SU-DHL-6 (cell line): Measurements from ENCODE around the gene SDHD.

ENCODE experiments used
- EZH2phosphoT487 ChIP-seq: fragments of 200-600 bp; sonication (generic), shearing (Covaris generic); conservative IDR thresholded peaks from 2 replicates; pipeline ENCODE4 v1.6.1; 2018; ENCODE audit warnings: mild to moderate bottlenecking, antibody characterized with exemption, low read length, moderate library complexity, mixed read lengths
- TF ChIP-seq, protein P1 (sequence below): fragments of 200-600 bp; sonication (generic); IDR thresholded peaks from one replicate; pipeline ENCODE4 v1.5.1; 2017; ENCODE audit warnings: antibody characterized with exemption, mild to moderate bottlenecking, low read length, moderate library complexity; ENCODE audit not compliant: insufficient read depth, poor library complexity, severe bottlenecking

DNA sequence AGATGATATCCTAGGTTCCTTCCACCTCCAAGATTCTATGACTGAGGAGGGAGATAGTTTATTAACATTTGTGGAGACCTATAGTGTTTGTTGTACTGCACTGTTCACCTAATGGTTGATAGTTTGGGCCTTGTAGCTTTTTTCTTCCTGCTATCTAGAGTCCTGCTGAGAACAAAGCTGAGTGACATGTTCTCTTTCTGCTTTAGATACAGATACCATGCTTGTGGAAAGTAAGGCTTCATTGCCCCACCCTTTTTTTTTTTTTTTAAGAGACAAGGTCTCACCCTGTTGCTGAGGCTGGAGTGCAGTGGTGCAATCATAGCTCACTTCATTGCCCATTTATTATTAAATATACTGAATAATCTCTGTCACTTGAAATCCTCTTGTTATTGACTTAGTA is 49.1 kb upstream of the SDHD start:
- TF ChIP-seq, protein P1, sequence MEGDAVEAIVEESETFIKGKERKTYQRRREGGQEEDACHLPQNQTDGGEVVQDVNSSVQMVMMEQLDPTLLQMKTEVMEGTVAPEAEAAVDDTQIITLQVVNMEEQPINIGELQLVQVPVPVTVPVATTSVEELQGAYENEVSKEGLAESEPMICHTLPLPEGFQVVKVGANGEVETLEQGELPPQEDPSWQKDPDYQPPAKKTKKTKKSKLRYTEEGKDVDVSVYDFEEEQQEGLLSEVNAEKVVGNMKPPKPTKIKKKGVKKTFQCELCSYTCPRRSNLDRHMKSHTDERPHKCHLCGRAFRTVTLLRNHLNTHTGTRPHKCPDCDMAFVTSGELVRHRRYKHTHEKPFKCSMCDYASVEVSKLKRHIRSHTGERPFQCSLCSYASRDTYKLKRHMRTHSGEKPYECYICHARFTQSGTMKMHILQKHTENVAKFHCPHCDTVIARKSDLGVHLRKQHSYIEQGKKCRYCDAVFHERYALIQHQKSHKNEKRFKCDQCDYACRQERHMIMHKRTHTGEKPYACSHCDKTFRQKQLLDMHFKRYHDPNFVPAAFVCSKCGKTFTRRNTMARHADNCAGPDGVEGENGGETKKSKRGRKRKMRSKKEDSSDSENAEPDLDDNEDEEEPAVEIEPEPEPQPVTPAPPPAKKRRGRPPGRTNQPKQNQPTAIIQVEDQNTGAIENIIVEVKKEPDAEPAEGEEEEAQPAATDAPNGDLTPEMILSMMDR = no peak
- no peak for TF ChIP-seq EZH2phosphoT487
